Measurements from ENCODE around the gene ZNF266.

ZNF266 gene

GRCh38 chr19:9435279-9436268, at the start of gene ZNF266:
ZNF266 (minus strand) TSS chr19:9435573; CDS start chr19:9420089, 15,484 bp downstream.
- DNase-seq: peak; percentile 90

- DNase-seq: no peak
Observed at GRCh38 chr19:9485140-9485539, 49.8 kb upstream of the ZNF266 start.

GRCh38 chr19:9474975-9475374, 39.6 kb upstream of the ZNF266 start:
- no peak for DNase-seq

DNA sequence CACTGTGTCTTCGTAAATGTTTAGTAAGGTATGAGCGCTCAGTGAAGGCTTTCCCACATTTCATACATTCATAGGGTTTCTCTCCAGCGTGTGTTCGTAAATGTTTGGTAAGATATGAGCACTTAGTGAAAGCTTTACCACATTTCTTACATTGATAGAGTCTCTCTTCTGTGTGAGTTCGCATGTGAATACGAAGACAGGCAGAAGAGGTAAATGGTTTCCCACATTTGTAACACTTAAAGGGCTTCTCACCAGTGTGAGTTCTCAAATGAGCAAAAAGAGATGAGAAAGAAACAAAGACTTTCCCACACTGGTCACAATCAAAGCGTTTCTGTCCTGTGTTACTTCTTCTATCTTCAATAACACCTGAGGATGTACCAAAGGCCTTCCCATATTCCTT, 31.8 kb upstream of the ZNF266 start:
- no peak for DNase-seq

DNA sequence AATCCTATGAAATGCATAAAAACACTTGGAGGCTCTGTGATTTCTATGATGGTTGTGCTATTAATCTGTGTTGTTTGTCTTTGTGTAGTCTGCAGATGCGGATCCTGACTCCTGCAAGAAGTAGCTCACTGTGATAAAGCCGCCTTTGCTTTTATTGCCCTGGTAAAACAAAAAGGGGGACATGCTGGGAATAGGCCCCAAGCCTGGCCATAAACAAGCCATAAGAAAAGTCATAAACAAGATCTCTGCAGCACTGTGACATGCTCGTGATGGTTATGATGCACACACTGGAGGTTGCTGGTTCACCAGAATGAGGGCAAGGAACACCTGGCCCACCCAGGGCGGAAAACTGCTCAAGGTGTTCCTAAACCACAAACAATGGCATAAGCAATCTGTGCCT, 26.6 kb upstream of the ZNF266 start:
- DNase-seq: no peak

DNA sequence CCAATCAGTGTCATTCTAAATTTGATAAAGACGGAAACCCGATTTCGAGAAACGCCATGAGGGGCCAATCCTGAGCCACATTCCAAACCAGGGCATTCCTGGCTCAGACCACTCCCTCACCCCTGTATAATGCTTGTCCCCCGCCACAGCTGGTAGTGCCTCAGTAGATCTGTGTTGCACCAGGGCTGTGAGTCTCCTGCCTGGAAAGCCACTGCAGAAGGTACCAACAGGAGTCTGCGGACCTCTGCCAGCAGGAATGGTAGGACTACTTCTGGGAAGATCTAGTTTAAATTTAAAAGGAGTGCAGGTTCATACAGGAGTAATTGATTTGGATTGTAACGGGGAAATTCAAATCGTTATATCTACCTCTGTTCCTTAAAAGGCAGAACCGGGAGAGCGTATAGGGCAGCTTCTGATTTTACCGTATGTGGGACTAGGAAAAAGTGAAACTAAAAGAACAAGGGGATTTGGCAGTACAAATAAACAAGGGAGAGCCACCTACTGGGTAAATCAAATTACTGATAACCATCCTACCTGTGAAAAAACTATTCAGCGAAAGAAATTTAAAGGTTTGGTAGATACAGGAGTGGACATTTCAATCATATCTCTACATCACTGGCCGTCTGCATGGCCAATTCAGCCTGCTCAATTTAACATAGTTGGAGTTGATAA, 20.8 kb upstream of the ZNF266 start:
- no peak for DNase-seq

GRCh38 chr19:9453953-9454352, 18.6 kb upstream of the ZNF266 start:
- DNase-seq: no peak

DNA sequence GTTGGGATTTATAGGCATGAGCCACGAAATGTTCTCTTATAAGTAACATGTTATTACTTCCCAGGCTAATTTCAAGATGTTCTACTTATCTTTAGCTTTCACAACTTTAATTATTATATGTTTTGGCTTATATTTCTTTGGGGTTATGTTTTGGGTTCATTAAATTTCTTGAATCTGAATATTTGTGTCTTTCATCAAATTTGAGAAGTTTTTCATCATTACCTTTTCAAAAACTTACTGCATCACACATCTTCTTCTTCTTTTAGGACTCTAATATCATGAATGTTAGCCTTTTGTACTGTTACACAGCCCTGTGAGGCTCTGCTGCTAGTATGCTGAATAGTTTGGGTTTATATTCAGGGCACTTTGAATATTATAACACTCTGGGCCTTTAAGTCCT, 9.7 kb upstream of the ZNF266 start:
- DNase-seq: no peak

GRCh38 chr19:9436358-9436757, 985 bp upstream of the ZNF266 start:
- no peak for DNase-seq

DNA sequence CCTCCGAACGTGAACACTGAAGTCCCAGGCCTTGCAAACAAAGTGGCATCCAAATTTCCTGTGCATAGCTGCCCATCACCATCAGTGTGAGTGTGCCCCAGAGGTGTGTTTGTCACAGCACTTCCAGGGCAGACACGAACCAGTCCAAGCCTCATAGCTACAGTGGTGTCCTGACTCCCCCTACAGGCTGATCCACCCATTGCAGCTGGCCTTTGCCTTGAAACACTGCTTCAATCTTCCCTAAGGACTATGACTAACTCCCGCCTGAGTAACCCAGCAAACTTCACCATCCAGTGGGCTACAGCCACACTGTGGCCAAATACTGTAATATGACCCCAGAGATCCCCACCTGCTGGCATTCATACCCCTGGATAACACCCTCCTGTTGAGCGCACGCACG, 3.9 kb downstream of the ZNF266 start:
- peak; percentile 45 for DNase-seq

- no peak for DNase-seq
Observed at GRCh38 chr19:9430444-9430843, 4.9 kb downstream of the ZNF266 start.

GRCh38 chr19:9427941-9428340, 7.4 kb downstream of the ZNF266 start:
- no peak for DNase-seq

DNA sequence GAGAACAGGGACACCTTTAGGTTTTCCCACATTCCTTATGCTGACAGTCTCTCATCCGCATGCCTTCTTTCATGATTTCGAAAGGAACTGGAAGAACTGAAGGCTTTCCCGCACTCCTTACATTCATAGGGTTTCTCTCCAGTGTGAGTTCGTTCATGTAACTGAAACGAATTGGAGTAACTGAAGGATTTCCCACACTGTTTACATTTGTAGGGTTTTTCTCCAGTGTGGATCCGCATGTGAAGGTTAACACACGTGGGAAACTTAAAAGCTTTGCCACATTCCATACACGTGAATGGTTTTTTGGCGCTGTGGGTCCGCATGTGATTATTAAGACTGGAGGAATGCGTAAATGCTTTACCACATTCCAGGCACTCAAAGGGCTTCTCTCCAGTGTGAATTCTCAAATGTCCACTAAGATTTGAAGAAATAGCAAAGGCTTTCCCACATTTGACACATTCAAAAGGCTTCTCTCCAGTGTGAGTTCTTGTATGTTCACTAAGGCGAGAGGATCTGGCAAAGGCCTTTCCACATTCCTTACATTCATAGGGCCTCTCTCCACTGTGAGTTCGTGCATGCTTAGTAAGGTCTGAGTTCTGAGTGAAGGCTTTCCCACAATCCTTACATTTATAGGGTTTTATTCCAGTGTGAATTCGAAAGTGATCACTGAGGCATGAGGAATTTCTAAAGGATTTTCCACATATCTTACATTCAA, 22.0 kb downstream of the ZNF266 start:
- DNase-seq: no peak

- no peak for DNase-seq
Observed at GRCh38 chr19:9407827-9408226, 27.5 kb downstream of the ZNF266 start.

- DNase-seq: peak; percentile 41
Observed at GRCh38 chr19:9406798-9407352, 28.5 kb downstream of the ZNF266 start.

GRCh38 chr19:9381361-9381785, 54.0 kb downstream of the ZNF266 start:
- no peak for DNase-seq

GRCh38 chr19:9370738-9371619, 64.4 kb downstream of the ZNF266 start:
- no peak for DNase-seq

DNA sequence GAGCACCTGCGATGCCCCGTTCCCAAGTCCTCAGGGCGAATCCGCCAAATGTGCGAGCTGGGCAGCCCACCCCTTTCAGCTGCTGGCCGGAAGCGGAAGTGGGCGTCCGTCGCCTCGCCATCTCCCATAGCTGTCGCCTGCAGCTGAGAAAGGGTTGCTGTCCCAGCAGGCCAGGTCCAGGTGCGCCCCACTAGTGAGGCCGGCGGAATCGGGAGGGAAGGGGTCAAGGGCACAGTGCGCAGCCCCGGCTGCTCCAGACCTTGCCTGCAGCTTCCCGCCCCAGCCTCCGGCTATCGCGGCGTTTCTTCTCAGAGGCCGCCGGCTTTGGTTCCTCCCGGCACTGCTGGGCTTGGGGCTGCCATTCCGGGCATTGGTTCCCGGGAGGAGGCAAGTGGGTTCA, 72.5 kb downstream of the ZNF266 start, which contains the start of gene ZNF177:
Gene ZNF177 (plus strand): TSS at position 109 of the 400 bp plus-strand sequence. CDS start 15,299 bp downstream, outside the sequence.
- DNase-seq: no peak

All from activated T-cell treated with anti-CD3 and anti-CD28 coated beads for 4 hours (primary cell).